BE2C (cell line): Measurements from ENCODE around the gene GALNT8.

Source experiments
- DNase-seq: peaks from one replicate; pipeline ENCODE4 v3.0.0-alpha.2; 2020
- H3K27me3 ChIP-seq: fragments of 250-450 bp; sonication (Bioruptor Pico); 2 replicates; pipeline ENCODE4 v1.5.1; 2020; ENCODE audit warnings: mild to moderate bottlenecking
- H3K36me3 ChIP-seq: fragments of 250-450 bp; sonication (Bioruptor Pico); 2 replicates; pipeline ENCODE4 v1.5.1; 2020; ENCODE audit warnings: mild to moderate bottlenecking
- H3K4me1 ChIP-seq: fragments of 250-450 bp; sonication (Bioruptor Pico); 2 replicates; pipeline ENCODE4 v1.5.1; 2020
- H3K4me3 ChIP-seq: 2 replicates; pipeline ENCODE4 v1.5.1; 2011; ENCODE audit warnings: low read depth, low read length
- H3K9me3 ChIP-seq: fragments of 250-450 bp; sonication (Bioruptor Pico); 2 replicates; pipeline ENCODE4 v1.5.1; 2020
- CTCF ChIP-seq: IDR thresholded peaks from 2 replicates; pipeline ENCODE4 v1.5.1; 2012; ENCODE audit warnings: mild to moderate bottlenecking, low read depth, low read length

Gene GALNT8

GRCh38 chr12:4814485-4814884, 94.3 kb downstream of the GALNT8 start:
- Histone ChIP-seq H3K4me3 (no peak overlapping the region), H3K27me3 (peaks cover 32% of the 10 kb centered on the region), H3K9me3 (no peaks in the 10 kb centered on the region), H3K36me3 (no peaks in the 10 kb centered on the region), H3K4me1 (no peaks in the 10 kb centered on the region)
- no peak for TF ChIP-seq CTCF
- DNase-seq: no peak

- Histone ChIP-seq H3K4me1 (no peaks in the 10 kb centered on the region), H3K27me3 (peaks cover 16% of the 10 kb centered on the region), H3K36me3 (no peaks in the 10 kb centered on the region), H3K4me3 (no peak overlapping the region), H3K9me3 (no peaks in the 10 kb centered on the region)
- no peak for TF ChIP-seq CTCF
- DNase-seq: no peak
Observed at GRCh38 chr12:4816744-4817525, 96.7 kb downstream of the GALNT8 start.

GRCh38 chr12:4817880-4818279, 97.7 kb downstream of the GALNT8 start:
- Histone ChIP-seq H3K36me3 (no peaks in the 10 kb centered on the region), H3K9me3 (no peaks in the 10 kb centered on the region), H3K4me1 (no peaks in the 10 kb centered on the region), H3K4me3 (no peak overlapping the region), H3K27me3 (peaks cover 16% of the 10 kb centered on the region)
- no peak for TF ChIP-seq CTCF
- DNase-seq: no peak

GRCh38 chr12:4819654-4820053, 99.5 kb downstream of the GALNT8 start:
- no peak overlapping the region for H3K4me3 ChIP-seq
- DNase-seq: no peak

GRCh38 chr12:4820971-4821370, 100.8 kb downstream of the GALNT8 start:
- Histone ChIP-seq H3K9me3 (no peaks in the 10 kb centered on the region), H3K27me3 (peaks cover 2% of the 10 kb centered on the region; the same call in 1 of the 2 replicates), H3K36me3 (no peaks in the 10 kb centered on the region), H3K4me3 (no peak overlapping the region), H3K4me1 (no peaks in the 10 kb centered on the region)
- TF ChIP-seq CTCF: no peak
- DNase-seq: no peak

More at GRCh38 chr12:4819654-4820053, 99.5 kb downstream of the GALNT8 start:
- Histone ChIP-seq H3K4me1 (no peaks in the 10 kb centered on the region), H3K36me3 (no peaks in the 10 kb centered on the region), H3K9me3 (no peaks in the 10 kb centered on the region), H3K27me3 (peaks cover 8% of the 10 kb centered on the region)
- no peak for TF ChIP-seq CTCF
